T-helper 1 cell treated with Interleukin-12 subunit alpha and Interleukin-12 subunit beta and Interleukin-4 antibody, amounts not matched to agents 30 μg/mL and 1 μg/mL, for 36 hours (primary cell): ENCODE results near the gene ZBTB16.

Experiments used
- H3K27ac Mint-ChIP-seq: one replicate; pipeline ENCODE4 v1.8.0; 2021; ENCODE audit warnings: mild to moderate bottlenecking, mixed read lengths
- H3K27me3 Mint-ChIP-seq: one replicate; pipeline ENCODE4 v1.8.0; 2021; ENCODE audit warnings: low read depth, mixed read lengths
- H3K36me3 Mint-ChIP-seq: one replicate; pipeline ENCODE4 v1.8.0; 2021; ENCODE audit warnings: low read depth, mixed read lengths
- H3K4me1 Mint-ChIP-seq: one replicate; pipeline ENCODE4 v1.8.0; 2021; ENCODE audit warnings: low read depth, mixed read lengths
- H3K4me3 Mint-ChIP-seq: one replicate; pipeline ENCODE4 v1.8.0; 2021; ENCODE audit warnings: mild to moderate bottlenecking, moderate library complexity, mixed read lengths
- H3K9me3 Mint-ChIP-seq: one replicate; pipeline ENCODE4 v1.8.0; 2021; ENCODE audit warnings: mixed read lengths

ZBTB16 gene

DNA sequence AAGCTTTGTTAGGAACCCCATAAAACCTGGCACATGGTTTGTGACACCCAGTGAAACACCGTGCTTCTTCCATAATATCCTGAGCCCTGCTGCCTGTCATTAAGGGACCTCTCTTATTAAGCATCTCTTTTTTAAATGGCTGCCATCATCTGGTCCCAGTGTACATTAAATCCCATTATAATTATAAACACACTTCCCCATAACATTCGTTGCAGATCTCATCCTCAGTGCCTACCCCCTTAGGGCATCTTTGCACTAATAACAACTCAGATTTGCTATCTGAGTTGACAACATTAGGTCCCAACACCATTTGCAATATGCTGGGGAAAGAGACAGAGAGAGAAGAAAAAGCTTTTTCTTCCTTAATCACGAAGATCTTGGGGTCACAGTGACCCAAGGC lies 4.7 kb upstream of the ZBTB16 start:
- Mint-ChIP-seq H3K27ac (no peak overlapping the region), H3K4me3 (no peak overlapping the region), H3K9me3 (no peaks in the 10 kb centered on the region), H3K4me1 (peaks cover 6% of the 10 kb centered on the region), H3K36me3 (no peaks in the 10 kb centered on the region), H3K27me3 (peaks cover 46% of the 10 kb centered on the region)

DNA sequence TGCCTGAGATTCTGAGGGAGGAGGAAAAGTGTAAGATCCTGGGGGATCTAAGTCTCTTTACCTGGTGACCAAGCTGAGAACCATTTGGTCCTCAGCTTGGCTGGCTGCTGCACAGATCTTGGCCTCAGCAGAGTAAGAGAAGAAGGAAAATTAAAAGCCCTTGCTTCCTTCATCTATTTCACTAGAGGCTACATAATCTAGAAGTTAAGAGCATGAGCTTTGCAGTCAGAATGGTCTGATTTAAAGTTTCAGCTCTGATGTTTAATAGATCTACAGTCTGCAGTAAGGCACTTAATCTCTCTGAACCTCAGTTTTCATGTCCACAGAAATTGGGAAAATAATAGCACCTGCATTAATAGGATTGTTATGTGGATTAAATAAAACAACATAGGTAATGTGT lies 3.1 kb upstream of the ZBTB16 start:
- Mint-ChIP-seq H3K9me3 (no peaks in the 10 kb centered on the region), H3K36me3 (no peaks in the 10 kb centered on the region), H3K27ac (no peak overlapping the region), H3K4me3 (no peak overlapping the region), H3K27me3 (peaks cover 53% of the 10 kb centered on the region), H3K4me1 (peaks cover 8% of the 10 kb centered on the region)

DNA sequence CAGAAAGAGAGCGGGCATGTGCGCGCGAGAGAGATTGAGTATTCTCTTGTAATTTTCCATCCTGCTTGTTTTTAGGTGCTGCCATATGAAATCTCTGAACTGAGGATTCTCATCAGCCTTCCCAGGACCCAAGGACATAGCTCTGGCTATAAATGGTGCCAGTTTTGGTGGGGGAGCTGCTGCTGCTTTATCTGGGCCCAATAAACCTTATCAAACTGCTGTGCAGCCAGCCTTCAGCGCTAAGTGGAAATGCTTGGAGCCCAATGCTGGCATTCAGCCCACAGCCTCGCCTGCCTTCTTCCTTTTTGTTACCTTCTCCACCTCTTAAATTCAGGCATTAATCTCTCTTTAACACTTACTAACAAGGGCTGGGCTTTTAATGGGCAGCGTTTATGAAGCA lies 2.4 kb upstream of the ZBTB16 start:
- Mint-ChIP-seq H3K27ac (no peak overlapping the region), H3K9me3 (no peaks in the 10 kb centered on the region), H3K4me3 (no peak overlapping the region), H3K36me3 (no peaks in the 10 kb centered on the region), H3K27me3 (peaks cover 58% of the 10 kb centered on the region), H3K4me1 (peaks cover 8% of the 10 kb centered on the region)

DNA sequence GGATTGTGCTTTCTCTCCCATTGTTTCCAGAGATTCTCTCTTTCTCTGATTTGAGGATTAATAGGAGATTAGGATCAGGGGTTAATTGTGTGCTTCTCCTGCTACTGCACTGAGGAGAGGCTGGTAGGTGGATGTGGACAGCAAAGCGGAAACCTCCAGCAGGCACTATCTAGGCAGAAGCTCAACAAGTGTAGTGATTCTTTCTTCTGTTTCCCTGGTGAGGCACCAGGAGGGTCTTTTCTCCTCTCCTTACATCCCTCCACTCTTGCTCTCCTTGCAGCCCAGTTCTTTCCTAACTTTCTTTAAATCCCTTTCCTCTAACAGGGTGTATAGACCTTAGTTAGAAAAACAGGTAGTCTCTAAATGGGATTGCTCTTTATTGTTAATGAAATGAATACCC lies 1.9 kb upstream of the ZBTB16 start:
- no peaks in the 10 kb centered on the region for H3K9me3 Mint-ChIP-seq
- H3K27ac Mint-ChIP-seq: no peak overlapping the region
- H3K4me1 Mint-ChIP-seq: peaks cover 8% of the 10 kb centered on the region
- no peaks in the 10 kb centered on the region for H3K36me3 Mint-ChIP-seq
- no peak overlapping the region for H3K4me3 Mint-ChIP-seq
- peaks cover 61% of the 10 kb centered on the region for H3K27me3 Mint-ChIP-seq

DNA sequence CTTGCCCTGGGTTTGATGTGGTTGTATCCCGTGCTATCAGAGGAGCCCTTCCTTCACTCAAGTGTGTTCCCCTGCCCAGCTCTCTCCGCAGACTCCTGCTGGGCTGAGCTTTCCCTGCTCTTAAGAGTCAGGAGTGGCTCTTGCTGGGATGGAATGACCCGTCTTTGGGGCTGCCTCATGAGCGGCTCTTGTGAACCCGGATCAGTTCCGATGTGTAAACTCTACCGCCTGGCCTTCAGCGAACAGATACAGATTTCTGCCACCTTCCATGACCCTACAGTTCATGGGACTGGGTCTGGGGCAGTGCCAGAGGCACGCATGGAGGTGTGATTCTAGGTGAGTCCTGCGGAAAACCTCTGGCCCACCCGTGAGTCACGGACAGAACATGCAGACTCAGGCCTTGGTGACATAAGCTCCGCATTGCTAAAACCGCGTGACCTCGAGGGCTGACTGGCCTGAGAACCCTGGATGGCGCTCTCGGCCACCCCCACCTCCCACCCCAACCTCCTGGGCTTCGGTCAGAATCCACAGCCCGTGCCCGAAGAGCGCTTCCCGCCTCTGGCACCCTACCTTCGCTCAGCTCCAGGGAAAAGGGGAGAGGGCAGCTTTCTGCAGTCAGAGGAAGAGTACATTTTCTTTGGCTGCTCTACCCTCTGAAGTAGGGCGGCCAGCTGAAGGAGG lies 1.3 kb upstream of the ZBTB16 start:
- Mint-ChIP-seq H3K27me3 (peaks cover 66% of the 10 kb centered on the region), H3K27ac (no peak overlapping the region), H3K9me3 (no peaks in the 10 kb centered on the region), H3K36me3 (no peaks in the 10 kb centered on the region), H3K4me1 (peaks cover 8% of the 10 kb centered on the region), H3K4me3 (no peak overlapping the region)

DNA sequence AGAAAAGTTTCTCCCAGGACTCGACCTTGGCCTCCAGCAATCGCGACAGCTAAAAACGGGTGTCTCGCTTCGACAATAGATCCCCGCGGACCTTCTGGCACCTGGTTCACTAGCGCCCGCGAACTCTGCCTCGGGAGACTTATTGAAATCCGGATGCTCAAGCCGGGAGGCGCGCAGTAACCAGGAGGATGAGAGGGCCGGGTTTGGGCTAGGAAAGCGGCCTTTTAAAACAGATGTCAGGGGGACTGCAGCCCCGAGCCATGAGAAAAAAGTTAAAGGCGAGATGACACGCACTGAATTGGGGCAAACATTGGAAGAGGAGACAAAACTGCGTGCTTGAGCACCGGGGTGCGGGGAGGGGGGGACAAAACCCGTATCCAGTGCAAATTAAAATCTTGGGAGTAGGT lies 637 bp upstream of the ZBTB16 start:
- Mint-ChIP-seq H3K27me3 (peaks cover 68% of the 10 kb centered on the region), H3K9me3 (no peaks in the 10 kb centered on the region), H3K4me3 (peak overlapping the region; percentile 83), H3K4me1 (peaks cover 8% of the 10 kb centered on the region), H3K27ac (no peak overlapping the region), H3K36me3 (no peaks in the 10 kb centered on the region)

DNA sequence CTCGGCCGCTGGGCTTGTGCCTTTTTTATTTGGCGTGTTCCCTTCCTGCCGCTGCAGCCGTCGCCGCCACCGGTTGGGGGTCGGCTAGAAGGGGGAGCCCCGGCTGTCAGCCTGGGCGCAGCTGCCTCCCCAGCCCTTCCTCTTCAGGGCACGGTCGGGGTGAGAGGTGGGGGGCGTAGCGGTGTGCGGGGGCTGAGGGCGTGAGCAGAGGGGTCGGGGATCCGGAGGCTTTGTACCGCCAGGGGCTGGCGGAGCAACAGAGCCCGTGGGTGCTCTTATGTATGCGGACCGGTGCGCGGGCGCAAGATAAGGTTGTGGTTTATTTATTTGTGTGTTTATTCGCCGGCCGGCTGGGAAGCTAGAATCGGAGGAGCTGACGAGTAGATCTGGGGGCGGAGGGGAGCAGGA lies 477 bp downstream of the ZBTB16 start:
- no peaks in the 10 kb centered on the region for H3K36me3 Mint-ChIP-seq
- H3K27me3 Mint-ChIP-seq: peaks cover 72% of the 10 kb centered on the region
- peaks cover 8% of the 10 kb centered on the region for H3K4me1 Mint-ChIP-seq
- H3K27ac Mint-ChIP-seq: no peak overlapping the region
- H3K9me3 Mint-ChIP-seq: no peaks in the 10 kb centered on the region
- H3K4me3 Mint-ChIP-seq: peak overlapping the region; percentile 80

DNA sequence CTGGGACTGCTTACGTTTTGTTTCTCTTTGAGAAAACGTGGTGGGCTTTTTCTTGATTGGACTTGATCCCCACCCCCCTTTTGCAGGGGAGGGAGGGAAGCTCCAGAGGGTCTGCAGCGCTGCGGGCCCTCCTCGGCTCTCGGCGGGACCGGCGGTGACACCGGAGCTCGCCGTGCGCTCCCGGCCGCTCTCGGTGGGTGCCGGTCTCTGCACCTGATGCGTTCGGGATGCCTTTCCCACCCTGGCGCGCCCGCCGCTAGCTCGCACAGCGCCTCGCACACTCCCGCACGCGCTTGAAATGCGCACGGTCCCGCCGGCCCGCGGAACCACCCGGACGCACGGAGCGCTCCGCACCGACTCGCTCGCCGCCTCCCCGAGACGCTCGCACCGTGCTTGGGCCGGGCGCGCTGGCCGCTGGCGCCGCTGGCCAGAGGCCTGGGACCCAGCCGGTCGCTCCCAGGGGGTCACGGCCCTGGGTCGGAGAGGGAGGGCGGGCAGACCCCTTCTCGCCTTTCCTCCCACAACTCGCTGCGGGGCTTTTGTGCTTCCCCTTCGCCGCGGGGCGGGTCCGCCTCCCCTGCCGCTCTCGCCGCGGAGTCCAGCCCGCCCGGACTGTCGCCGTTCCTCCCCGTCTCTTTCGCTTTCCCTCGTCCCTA lies 1.0 kb downstream of the ZBTB16 start:
- H3K9me3 Mint-ChIP-seq: no peaks in the 10 kb centered on the region
- peak overlapping the region; percentile 80 for H3K4me3 Mint-ChIP-seq
- peaks cover 8% of the 10 kb centered on the region for H3K4me1 Mint-ChIP-seq
- H3K36me3 Mint-ChIP-seq: no peaks in the 10 kb centered on the region
- peaks cover 70% of the 10 kb centered on the region for H3K27me3 Mint-ChIP-seq
- no peak overlapping the region for H3K27ac Mint-ChIP-seq

DNA sequence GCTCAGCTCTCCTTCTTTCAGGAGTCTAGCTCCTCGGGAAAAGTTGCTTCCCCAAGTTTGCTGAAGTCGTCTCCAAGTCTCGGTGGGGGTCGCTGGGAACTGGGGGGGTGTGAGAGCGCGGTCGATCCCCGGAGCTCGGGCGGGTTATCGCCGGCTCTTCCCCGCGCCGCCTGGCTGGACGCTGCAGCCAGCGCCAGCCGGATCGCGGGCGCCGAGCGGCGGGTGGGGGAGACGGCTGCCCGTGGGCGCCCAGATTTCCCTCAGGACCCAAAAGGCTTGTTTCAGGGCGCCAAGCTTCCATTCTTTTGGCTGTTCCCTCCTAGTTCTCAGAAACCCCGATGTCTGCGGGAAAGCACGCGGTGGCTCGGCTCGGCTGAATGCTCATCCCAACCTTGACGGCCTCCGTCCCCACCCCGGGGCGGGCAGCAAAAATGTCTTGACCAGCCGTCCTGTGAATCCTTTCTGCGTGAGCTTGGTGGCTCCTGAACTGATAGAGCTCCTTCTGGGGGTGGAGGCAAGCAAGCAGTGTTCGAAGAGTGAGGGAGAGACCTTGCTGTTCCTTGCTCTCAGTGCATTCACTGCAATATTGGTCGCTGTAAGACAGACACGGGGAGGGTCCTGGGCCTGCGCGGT lies 1.7 kb downstream of the ZBTB16 start:
- H3K36me3 Mint-ChIP-seq: no peaks in the 10 kb centered on the region
- peaks cover 67% of the 10 kb centered on the region for H3K27me3 Mint-ChIP-seq
- H3K9me3 Mint-ChIP-seq: no peaks in the 10 kb centered on the region
- peaks cover 8% of the 10 kb centered on the region for H3K4me1 Mint-ChIP-seq
- no peak overlapping the region for H3K27ac Mint-ChIP-seq
- H3K4me3 Mint-ChIP-seq: peak overlapping the region; percentile 80

DNA sequence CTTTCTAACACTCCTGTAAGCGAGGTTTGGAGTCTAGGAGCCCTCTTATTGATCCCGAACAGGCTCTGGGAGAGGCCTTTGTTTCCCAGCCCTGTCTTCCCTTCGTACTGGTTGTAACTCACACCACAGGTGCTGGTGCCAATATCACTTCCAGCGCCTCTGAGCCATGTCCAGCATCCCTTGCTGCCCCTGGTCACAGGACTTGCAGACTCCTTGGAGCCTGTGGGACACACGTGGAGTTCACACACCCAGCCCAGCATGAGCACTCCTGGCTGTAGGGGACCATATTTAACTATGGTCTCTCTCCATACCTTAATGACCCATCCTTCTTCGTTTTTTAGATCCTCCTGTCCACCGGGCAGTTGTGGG lies 2.2 kb downstream of the ZBTB16 start:
- Mint-ChIP-seq H3K27ac (no peak overlapping the region), H3K9me3 (no peaks in the 10 kb centered on the region), H3K36me3 (no peaks in the 10 kb centered on the region), H3K4me3 (peak overlapping the region; percentile 76), H3K4me1 (peaks cover 8% of the 10 kb centered on the region), H3K27me3 (peaks cover 62% of the 10 kb centered on the region)

DNA sequence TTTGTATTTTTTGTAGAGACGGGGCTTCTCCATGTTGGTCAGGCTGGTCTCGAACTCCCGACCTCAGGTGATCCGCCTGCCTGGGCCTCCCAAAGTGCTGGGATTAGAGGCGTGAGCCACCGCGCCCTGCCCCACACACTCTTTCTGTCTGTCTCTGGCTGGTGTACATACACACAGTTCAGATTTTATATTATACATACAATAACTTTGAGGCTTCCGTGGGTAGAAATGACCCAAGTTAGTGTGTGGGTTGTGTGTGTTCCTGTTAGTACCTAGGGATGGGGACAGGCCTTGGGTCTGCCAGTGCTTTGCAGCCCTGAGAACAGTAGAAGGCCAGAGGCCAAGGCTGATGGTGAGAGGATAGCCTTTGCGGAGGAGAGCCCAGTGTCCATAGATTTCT lies 2.8 kb downstream of the ZBTB16 start:
- Mint-ChIP-seq H3K4me3 (no peak overlapping the region), H3K27me3 (peaks cover 56% of the 10 kb centered on the region), H3K4me1 (peaks cover 8% of the 10 kb centered on the region), H3K36me3 (no peaks in the 10 kb centered on the region), H3K9me3 (no peaks in the 10 kb centered on the region), H3K27ac (no peak overlapping the region)

DNA sequence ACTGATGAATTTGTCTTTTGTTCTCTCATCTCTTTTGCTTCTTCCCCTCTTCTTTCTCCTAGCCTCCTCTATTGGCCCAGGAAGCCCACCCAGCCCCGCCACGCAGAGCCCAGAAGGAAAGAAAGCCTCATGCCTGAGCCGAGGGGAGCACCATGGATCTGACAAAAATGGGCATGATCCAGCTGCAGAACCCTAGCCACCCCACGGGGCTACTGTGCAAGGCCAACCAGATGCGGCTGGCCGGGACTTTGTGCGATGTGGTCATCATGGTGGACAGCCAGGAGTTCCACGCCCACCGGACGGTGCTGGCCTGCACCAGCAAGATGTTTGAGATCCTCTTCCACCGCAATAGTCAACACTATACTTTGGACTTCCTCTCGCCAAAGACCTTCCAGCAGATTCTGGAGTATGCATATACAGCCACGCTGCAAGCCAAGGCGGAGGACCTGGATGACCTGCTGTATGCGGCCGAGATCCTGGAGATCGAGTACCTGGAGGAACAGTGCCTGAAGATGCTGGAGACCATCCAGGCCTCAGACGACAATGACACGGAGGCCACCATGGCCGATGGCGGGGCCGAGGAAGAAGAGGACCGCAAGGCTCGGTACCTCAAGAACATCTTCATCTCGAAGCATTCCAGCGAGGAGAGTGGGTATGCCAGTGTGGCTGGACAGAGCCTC lies 3.8 kb downstream of the ZBTB16 start:
- Mint-ChIP-seq H3K4me1 (peaks cover 5% of the 10 kb centered on the region), H3K27ac (no peak overlapping the region), H3K9me3 (no peaks in the 10 kb centered on the region), H3K4me3 (no peak overlapping the region), H3K27me3 (peaks cover 45% of the 10 kb centered on the region), H3K36me3 (no peaks in the 10 kb centered on the region)

DNA sequence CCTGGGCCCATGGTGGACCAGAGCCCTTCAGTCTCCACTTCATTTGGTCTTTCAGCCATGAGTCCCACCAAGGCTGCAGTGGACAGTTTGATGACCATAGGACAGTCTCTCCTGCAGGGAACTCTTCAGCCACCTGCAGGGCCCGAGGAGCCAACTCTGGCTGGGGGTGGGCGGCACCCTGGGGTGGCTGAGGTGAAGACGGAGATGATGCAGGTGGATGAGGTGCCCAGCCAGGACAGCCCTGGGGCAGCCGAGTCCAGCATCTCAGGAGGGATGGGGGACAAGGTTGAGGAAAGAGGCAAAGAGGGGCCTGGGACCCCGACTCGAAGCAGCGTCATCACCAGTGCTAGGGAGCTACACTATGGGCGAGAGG lies 4.3 kb downstream of the ZBTB16 start:
- H3K27me3 Mint-ChIP-seq: peaks cover 41% of the 10 kb centered on the region
- no peak overlapping the region for H3K27ac Mint-ChIP-seq
- no peak overlapping the region for H3K4me3 Mint-ChIP-seq
- no peaks in the 10 kb centered on the region for H3K36me3 Mint-ChIP-seq
- peaks cover 4% of the 10 kb centered on the region for H3K4me1 Mint-ChIP-seq
- no peaks in the 10 kb centered on the region for H3K9me3 Mint-ChIP-seq

DNA sequence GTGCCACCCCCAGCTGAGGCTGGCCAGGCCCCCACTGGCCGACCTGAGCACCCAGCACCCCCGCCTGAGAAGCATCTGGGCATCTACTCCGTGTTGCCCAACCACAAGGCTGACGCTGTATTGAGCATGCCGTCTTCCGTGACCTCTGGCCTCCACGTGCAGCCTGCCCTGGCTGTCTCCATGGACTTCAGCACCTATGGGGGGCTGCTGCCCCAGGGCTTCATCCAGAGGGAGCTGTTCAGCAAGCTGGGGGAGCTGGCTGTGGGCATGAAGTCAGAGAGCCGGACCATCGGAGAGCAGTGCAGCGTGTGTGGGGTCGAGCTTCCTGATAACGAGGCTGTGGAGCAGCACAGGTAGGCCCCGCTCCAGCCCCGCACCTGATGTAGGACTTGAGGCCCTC lies 4.7 kb downstream of the ZBTB16 start:
- H3K36me3 Mint-ChIP-seq: no peaks in the 10 kb centered on the region
- H3K4me3 Mint-ChIP-seq: no peak overlapping the region
- H3K4me1 Mint-ChIP-seq: peaks cover 2% of the 10 kb centered on the region
- H3K9me3 Mint-ChIP-seq: no peaks in the 10 kb centered on the region
- no peak overlapping the region for H3K27ac Mint-ChIP-seq
- peaks cover 38% of the 10 kb centered on the region for H3K27me3 Mint-ChIP-seq

DNA sequence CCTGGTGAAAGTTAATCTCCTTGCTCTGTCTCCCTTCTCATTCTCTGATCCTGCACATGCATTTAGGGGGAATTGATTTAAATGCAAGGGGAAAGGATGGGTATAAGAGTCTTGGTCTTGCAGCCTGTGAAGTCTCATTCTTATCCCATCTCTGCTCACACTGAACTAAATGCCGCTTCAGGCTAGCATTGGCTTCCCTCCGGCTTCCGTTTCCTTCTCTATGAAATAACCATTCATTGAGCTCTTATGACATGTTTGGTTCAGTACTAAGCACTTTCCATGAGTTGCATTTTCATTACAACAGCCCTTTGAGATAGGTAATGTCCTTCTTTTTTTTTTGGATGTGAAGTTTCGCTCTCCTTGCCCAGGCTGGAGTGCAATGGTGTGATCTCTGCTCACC lies 5.6 kb downstream of the ZBTB16 start:
- Mint-ChIP-seq H3K4me3 (no peak overlapping the region), H3K27ac (no peak overlapping the region), H3K9me3 (no peaks in the 10 kb centered on the region), H3K36me3 (no peaks in the 10 kb centered on the region), H3K27me3 (peaks cover 31% of the 10 kb centered on the region), H3K4me1 (peaks cover 2% of the 10 kb centered on the region)
